WTC11 (cell line): Measurements from ENCODE around the gene SPTLC2. TPM values are rescaled to one million over a fixed set of nuclear protein-coding genes. Genes with fewer than 3 reads are reported as not detected.
A peak's percentile ranks its signal among the peaks of the same experiment; 100 is the strongest.

Experiments
- ATAC-seq: fragments of 200-7000 bp; cut with Tn5 transposase; 2 replicates; pipeline ENCODE4 v1.10.0; 2021; ENCODE audit warnings: mild to moderate bottlenecking, moderate library complexity
- CTCF ChIA-PET: fragments of 300-600 bp; sonication (Branson Sonifier 250); formaldehyde crosslinking; loops from one replicate; lab custom pipeline; 2021; ENCODE audit warnings: antibody characterized with exemption; lab: Charles Lee
- POLR2A ChIA-PET: fragments of 350-600 bp; sonication (Branson Sonifier 250); formaldehyde crosslinking; loops from one replicate; lab custom pipeline; 2021; ENCODE audit warnings: antibody characterized with exemption; lab: Charles Lee
- DNase-seq: peaks from one replicate; pipeline ENCODE4 v3.0.0; 2021; ENCODE audit warnings: low spot score
- H3K27ac Mint-ChIP-seq: 2 replicates; pipeline ENCODE4 v1.8.0; 2021; ENCODE audit warnings: mixed read lengths
- H3K27me3 Mint-ChIP-seq: 2 replicates; pipeline ENCODE4 v1.8.0; 2021; ENCODE audit warnings: low read depth, mild to moderate bottlenecking, moderate library complexity, mixed read lengths
- H3K36me3 Mint-ChIP-seq: 2 replicates; pipeline ENCODE4 v1.8.0; 2021; ENCODE audit warnings: mixed read lengths
- H3K4me1 Mint-ChIP-seq: 2 replicates; pipeline ENCODE4 v1.8.0; 2022; ENCODE audit warnings: mixed read lengths
- H3K4me3 Mint-ChIP-seq: 2 replicates; pipeline ENCODE4 v1.8.0; 2021; ENCODE audit warnings: mild to moderate bottlenecking, moderate library complexity, mixed read lengths
- H3K9me3 Mint-ChIP-seq: 2 replicates; pipeline ENCODE4 v1.8.0; 2021; ENCODE audit warnings: mixed read lengths
- ATF1 ChIP-seq: sonication (generic); formaldehyde crosslinking; IDR thresholded peaks from 2 replicates; pipeline ENCODE4 v1.8.1; 2023; ENCODE audit warnings: mild to moderate bottlenecking, moderate library complexity, missing genetic modification reagents
- ATF3 ChIP-seq: sonication (generic); formaldehyde crosslinking; conservative IDR thresholded peaks from 2 replicates; pipeline ENCODE4 v1.8.1; 2022; ENCODE audit warnings: mild to moderate bottlenecking, missing genetic modification reagents
- GABPB1 ChIP-seq: sonication (generic); formaldehyde crosslinking; IDR thresholded peaks from 2 replicates; pipeline ENCODE4 v1.8.1; 2023; ENCODE audit warnings: mild to moderate bottlenecking, missing genetic modification reagents
- GRHL2 ChIP-seq: fragments of 250-450 bp; sonication (Bioruptor Pico); IDR thresholded peaks from 2 replicates; pipeline ENCODE4 v1.8.0; 2022; ENCODE audit warnings: mild to moderate bottlenecking, moderate library complexity; ENCODE audit not compliant: insufficient replicate concordance, severe bottlenecking
- HMGA2 ChIP-seq: fragments of 250-450 bp; sonication (Bioruptor Pico); IDR thresholded peaks from 2 replicates; pipeline ENCODE4 v1.4.0; 2021; ENCODE audit warnings: mild to moderate bottlenecking, moderate library complexity
- SOX15 ChIP-seq: fragments of 250-450 bp; sonication (Bioruptor Pico); IDR thresholded peaks from 2 replicates; pipeline ENCODE4 v1.9.0; 2021; ENCODE audit warnings: mild to moderate bottlenecking
- STAT6 ChIP-seq: sonication (generic); formaldehyde crosslinking; conservative IDR thresholded peaks from 2 replicates; pipeline ENCODE4 v1.8.1; 2023; ENCODE audit warnings: mild to moderate bottlenecking, low read depth, missing genetic modification reagents, moderate library complexity
- TEAD4 ChIP-seq: sonication (generic); formaldehyde crosslinking; IDR thresholded peaks from 2 replicates; pipeline ENCODE4 v1.8.0; 2022; ENCODE audit warnings: mild to moderate bottlenecking, missing genetic modification reagents
- ZNF232 ChIP-seq: sonication (generic); formaldehyde crosslinking; IDR thresholded peaks from 2 replicates; pipeline ENCODE4 v1.8.0; 2022; ENCODE audit warnings: mild to moderate bottlenecking, missing genetic modification reagents
- ZNF416 ChIP-seq: fragments of 250-450 bp; sonication (Bioruptor Pico); IDR thresholded peaks from 2 replicates; pipeline ENCODE4 v1.9.0; 2021; ENCODE audit warnings: mild to moderate bottlenecking, inconsistent platforms
- ZNF512 ChIP-seq: sonication (generic); formaldehyde crosslinking; IDR thresholded peaks from 2 replicates; pipeline ENCODE4 v1.8.1; 2022; ENCODE audit warnings: missing genetic modification reagents, borderline replicate concordance
- total RNA-seq: library from RNA; stranded (reverse); gene quantifications from 3 replicates; pipeline ENCODE4 v1.2.3, GENCODE V29; 2021
- TF ChIP-seq, protein P1 (sequence below): sonication (generic); formaldehyde crosslinking; IDR thresholded peaks from 2 replicates; pipeline ENCODE4 v1.8.1; 2023; ENCODE audit warnings: mild to moderate bottlenecking, missing genetic modification reagents, borderline replicate concordance
- TF ChIP-seq, protein P2 (sequence below): sonication (generic); formaldehyde crosslinking; IDR thresholded peaks from 2 replicates; pipeline ENCODE4 v1.8.1; 2023; ENCODE audit warnings: mild to moderate bottlenecking, missing genetic modification reagents, moderate library complexity
- TF ChIP-seq, protein P3 (sequence below): fragments of 250-450 bp; sonication (Bioruptor Pico); IDR thresholded peaks from 2 replicates; pipeline ENCODE4 v1.8.0; 2021; ENCODE audit warnings: mild to moderate bottlenecking
- TF ChIP-seq, protein P4 (sequence below): sonication (generic); formaldehyde crosslinking; IDR thresholded peaks from 2 replicates; pipeline ENCODE4 v1.8.1; 2022; ENCODE audit warnings: mild to moderate bottlenecking, moderate library complexity, missing genetic modification reagents

SPTLC2 gene
- total RNA-seq, 1 experiment from 2014 or later: 40.1 TPM

- TF ChIP-seq, protein P1, sequence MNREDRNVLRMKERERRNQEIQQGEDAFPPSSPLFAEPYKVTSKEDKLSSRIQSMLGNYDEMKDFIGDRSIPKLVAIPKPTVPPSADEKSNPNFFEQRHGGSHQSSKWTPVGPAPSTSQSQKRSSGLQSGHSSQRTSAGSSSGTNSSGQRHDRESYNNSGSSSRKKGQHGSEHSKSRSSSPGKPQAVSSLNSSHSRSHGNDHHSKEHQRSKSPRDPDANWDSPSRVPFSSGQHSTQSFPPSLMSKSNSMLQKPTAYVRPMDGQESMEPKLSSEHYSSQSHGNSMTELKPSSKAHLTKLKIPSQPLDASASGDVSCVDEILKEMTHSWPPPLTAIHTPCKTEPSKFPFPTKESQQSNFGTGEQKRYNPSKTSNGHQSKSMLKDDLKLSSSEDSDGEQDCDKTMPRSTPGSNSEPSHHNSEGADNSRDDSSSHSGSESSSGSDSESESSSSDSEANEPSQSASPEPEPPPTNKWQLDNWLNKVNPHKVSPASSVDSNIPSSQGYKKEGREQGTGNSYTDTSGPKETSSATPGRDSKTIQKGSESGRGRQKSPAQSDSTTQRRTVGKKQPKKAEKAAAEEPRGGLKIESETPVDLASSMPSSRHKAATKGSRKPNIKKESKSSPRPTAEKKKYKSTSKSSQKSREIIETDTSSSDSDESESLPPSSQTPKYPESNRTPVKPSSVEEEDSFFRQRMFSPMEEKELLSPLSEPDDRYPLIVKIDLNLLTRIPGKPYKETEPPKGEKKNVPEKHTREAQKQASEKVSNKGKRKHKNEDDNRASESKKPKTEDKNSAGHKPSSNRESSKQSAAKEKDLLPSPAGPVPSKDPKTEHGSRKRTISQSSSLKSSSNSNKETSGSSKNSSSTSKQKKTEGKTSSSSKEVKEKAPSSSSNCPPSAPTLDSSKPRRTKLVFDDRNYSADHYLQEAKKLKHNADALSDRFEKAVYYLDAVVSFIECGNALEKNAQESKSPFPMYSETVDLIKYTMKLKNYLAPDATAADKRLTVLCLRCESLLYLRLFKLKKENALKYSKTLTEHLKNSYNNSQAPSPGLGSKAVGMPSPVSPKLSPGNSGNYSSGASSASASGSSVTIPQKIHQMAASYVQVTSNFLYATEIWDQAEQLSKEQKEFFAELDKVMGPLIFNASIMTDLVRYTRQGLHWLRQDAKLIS: no peak
- TF ChIP-seq, protein P2, sequence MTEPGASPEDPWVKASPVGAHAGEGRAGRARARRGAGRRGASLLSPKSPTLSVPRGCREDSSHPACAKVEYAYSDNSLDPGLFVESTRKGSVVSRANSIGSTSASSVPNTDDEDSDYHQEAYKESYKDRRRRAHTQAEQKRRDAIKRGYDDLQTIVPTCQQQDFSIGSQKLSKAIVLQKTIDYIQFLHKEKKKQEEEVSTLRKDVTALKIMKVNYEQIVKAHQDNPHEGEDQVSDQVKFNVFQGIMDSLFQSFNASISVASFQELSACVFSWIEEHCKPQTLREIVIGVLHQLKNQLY (CRISPR knock-in tag): no peak
- TF ChIP-seq STAT6 (CRISPR knock-in tag) (no peak), GABPB1 (CRISPR knock-in tag) (no peak), ZNF512 (no peak)
- TF ChIP-seq, protein P3, sequence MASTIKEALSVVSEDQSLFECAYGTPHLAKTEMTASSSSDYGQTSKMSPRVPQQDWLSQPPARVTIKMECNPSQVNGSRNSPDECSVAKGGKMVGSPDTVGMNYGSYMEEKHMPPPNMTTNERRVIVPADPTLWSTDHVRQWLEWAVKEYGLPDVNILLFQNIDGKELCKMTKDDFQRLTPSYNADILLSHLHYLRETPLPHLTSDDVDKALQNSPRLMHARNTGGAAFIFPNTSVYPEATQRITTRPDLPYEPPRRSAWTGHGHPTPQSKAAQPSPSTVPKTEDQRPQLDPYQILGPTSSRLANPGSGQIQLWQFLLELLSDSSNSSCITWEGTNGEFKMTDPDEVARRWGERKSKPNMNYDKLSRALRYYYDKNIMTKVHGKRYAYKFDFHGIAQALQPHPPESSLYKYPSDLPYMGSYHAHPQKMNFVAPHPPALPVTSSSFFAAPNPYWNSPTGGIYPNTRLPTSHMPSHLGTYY (CRISPR knock-in tag): no peak
Measured at GRCh38 chr14:77565994-77566305, 50.5 kb downstream of the SPTLC2 start (continued).

DNA sequence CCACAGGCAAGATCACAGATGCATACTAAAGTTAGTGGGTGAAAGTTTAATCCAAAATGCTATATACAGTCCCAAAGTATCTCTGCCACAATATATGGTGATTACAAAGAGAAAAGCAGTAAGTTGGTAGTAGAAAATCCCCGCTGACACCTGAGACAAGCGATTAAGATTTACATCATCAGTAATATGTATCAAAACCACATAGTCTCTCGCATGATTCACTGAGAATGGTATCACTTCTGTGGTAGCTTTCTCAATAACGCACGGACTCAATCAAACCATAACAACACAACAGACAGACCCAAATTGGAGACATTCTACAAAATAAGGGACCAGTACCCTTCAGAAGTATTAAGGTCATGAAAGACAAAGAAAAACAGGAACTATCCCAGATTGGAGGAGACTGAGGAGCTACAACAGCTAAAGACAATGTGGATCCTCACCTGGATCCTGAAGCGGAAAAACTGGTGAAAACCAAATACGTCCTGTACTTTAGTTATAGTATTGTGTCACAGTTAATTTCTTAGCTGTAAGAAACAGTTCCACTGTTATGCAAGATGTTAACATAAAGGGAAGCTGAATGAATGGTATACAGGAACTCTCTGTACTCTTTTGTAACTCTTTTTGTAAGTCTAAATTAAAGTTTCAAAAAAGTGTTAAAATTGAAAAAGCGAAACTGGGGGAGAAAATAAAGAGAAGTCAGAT, 51.0 kb downstream of the SPTLC2 start:
- H3K4me3 Mint-ChIP-seq: no peak overlapping the region
- ChIA-PET CTCF (interaction anchor here (0.6 to 0.7 kb wide), 3 partner anchors 71 to 175 kb away, joined by 3 to 4 read pairs (median 4); no protein-coding TSS in a partner anchor), POLR2A (no interaction called here)
- peak overlapping the region; percentile 93 for H3K27ac Mint-ChIP-seq
- DNase-seq (no peak), ATAC-seq (no peak)
- H3K9me3 Mint-ChIP-seq: no peaks in the 10 kb centered on the region
- peaks cover 6% of the 10 kb centered on the region; the same call in 1 of the 2 replicates for H3K4me1 Mint-ChIP-seq
- TF ChIP-seq GRHL2 (no peak), HMGA2 (no peak), SOX15 (CRISPR knock-in tag) (no peak), ZNF232 (CRISPR knock-in tag) (no peak), ZNF416 (no peak), TEAD4 (CRISPR knock-in tag) (no peak), ATF1 (no peak), ATF3 (CRISPR knock-in tag) (no peak)
- TF ChIP-seq, protein P4, sequence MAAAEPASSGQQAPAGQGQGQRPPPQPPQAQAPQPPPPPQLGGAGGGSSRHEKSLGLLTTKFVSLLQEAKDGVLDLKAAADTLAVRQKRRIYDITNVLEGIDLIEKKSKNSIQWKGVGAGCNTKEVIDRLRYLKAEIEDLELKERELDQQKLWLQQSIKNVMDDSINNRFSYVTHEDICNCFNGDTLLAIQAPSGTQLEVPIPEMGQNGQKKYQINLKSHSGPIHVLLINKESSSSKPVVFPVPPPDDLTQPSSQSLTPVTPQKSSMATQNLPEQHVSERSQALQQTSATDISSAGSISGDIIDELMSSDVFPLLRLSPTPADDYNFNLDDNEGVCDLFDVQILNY (CRISPR knock-in tag): no peak
- no peaks in the 10 kb centered on the region for H3K27me3 Mint-ChIP-seq
- peaks cover 29% of the 10 kb centered on the region for H3K36me3 Mint-ChIP-seq
